Skeletal muscle satellite cell (primary cell): ENCODE results near the gene MLLT10.

ENCODE experiments used
- H3K27me3 ChIP-seq: 2 replicates; pipeline ENCODE4 v1.7.0; 2013; ENCODE audit warnings: low read length; ENCODE audit not compliant: control insufficient read depth, insufficient read depth
- H3K36me3 ChIP-seq: 2 replicates; pipeline ENCODE4 v1.7.0; 2013; ENCODE audit warnings: mild to moderate bottlenecking, control low read depth, low read length; ENCODE audit not compliant: insufficient read depth
- H3K4me1 ChIP-seq: 2 replicates; pipeline ENCODE4 v1.7.0; 2013; ENCODE audit warnings: low read length; ENCODE audit not compliant: control insufficient read depth, insufficient read depth
- H3K4me2 ChIP-seq: 2 replicates; pipeline ENCODE4 v1.7.0; 2013; ENCODE audit warnings: mild to moderate bottlenecking, low read length
- H3K4me3 ChIP-seq: 2 replicates; pipeline ENCODE4 v1.7.0; 2013; ENCODE audit warnings: low read length
- H3K9ac ChIP-seq: 2 replicates; pipeline ENCODE4 v1.7.0; 2013; ENCODE audit warnings: mild to moderate bottlenecking, low read depth, low read length, moderate library complexity
- H3K9me3 ChIP-seq: replicated peaks from 2 replicates; pipeline ENCODE4 v1.7.0; 2013; ENCODE audit warnings: mild to moderate bottlenecking, control low read depth, low read length

Gene MLLT10

DNA sequence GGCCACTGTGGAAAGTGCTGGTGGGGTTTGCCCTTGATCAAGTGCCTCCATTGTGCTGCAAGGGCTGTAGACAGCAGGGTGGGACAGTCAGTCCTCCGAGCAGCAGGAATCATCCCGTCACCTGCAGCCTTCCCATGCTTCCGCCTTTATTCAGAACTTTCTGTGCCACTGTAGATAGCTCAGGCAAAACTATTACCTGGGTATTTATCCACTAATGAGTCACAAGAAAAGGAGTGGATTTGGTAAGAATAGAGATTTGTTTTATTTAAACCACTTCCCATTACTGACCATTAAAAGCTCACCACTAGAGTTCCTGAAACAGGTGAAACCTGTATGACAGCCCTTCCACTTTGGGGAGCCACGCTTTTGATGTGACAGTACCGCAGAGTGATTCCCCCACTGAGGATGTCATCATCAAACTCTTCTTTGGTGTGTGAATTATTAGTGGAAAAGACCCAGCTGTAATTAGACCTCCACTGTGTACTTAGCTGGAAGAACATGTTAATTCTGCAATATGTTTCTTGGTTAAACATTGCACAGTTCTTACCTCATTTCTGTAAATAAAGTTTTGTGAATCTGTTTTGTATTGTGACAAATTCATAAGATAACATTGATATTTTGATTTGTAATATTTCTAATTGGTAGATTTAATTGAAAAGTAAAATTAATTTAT, 208.8 kb downstream of the MLLT10 start:
- Histone ChIP-seq H3K9me3 (no peaks in the 10 kb centered on the region), H3K27me3 (no peaks in the 10 kb centered on the region), H3K36me3 (peaks cover 56% of the 10 kb centered on the region), H3K4me3 (no peak overlapping the region), H3K4me1 (no peaks in the 10 kb centered on the region), H3K4me2 (no peak overlapping the region), H3K9ac (no peak overlapping the region)

GRCh38 chr10:21744223-21744622, 210.2 kb downstream of the MLLT10 start:
- no peak overlapping the region for H3K4me3 ChIP-seq
- no peaks in the 10 kb centered on the region for H3K4me1 ChIP-seq
- no peak overlapping the region for H3K4me2 ChIP-seq
- H3K36me3 ChIP-seq, result peaks cover 52% of the 10 kb centered on the region
- no peaks in the 10 kb centered on the region for H3K9me3 ChIP-seq
- no peaks in the 10 kb centered on the region for H3K27me3 ChIP-seq
- no peak overlapping the region for H3K9ac ChIP-seq

DNA sequence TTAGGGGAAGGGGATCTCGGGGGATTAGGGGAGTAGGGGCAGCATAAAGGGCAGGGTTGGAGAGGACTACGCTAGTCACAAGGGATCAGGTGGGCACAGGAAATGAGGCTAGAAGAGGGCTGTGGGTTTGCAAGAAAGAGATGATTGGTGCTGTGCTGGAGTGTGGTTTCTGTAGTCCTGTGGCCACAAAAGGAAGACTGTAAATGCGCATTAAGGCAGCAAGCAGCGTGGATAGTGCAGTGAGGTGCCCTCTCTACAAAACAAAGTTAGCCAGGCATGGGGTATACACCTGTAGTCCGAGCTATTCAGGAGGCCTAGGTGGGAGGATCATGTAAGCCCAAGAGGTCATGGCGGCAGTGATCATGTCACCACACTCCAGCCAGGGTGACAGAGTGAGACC, 212.1 kb downstream of the MLLT10 start:
- H3K27me3 ChIP-seq, result no peaks in the 10 kb centered on the region
- no peaks in the 10 kb centered on the region for H3K9me3 ChIP-seq
- H3K36me3 ChIP-seq, result peaks cover 34% of the 10 kb centered on the region
- H3K4me3 ChIP-seq, result no peak overlapping the region
- H3K4me2 ChIP-seq, result no peak overlapping the region
- no peaks in the 10 kb centered on the region for H3K4me1 ChIP-seq
- H3K9ac ChIP-seq, result no peak overlapping the region

DNA sequence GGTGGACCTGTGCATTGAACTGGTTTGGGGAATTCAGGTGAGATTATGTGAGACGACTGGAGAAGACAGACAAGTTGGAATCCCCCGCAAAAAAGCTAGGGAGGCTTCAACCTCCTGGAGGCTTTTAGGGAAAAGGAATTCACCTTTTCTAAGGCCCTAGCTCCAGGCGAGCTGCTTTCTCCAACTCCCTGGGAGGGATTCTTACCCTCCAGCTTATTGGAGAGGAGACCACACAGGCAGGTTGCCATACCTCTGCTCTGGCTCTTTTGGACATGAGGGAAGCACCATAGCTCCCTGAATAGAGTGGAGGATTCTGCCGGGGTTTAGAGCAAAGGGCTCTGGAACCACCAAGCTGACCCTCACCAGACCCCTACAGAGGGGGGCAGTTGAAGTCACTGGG, 213.8 kb downstream of the MLLT10 start:
- Histone ChIP-seq H3K9me3 (no peaks in the 10 kb centered on the region), H3K27me3 (no peaks in the 10 kb centered on the region), H3K4me3 (no peak overlapping the region), H3K36me3 (peaks cover 22% of the 10 kb centered on the region), H3K4me1 (no peaks in the 10 kb centered on the region), H3K4me2 (no peak overlapping the region), H3K9ac (no peak overlapping the region)

- H3K4me2 ChIP-seq, result no peak overlapping the region
- H3K27me3 ChIP-seq, result no peaks in the 10 kb centered on the region
- H3K4me1 ChIP-seq, result no peaks in the 10 kb centered on the region
Observed at GRCh38 chr10:21749788-21750187, 215.8 kb downstream of the MLLT10 start.

DNA sequence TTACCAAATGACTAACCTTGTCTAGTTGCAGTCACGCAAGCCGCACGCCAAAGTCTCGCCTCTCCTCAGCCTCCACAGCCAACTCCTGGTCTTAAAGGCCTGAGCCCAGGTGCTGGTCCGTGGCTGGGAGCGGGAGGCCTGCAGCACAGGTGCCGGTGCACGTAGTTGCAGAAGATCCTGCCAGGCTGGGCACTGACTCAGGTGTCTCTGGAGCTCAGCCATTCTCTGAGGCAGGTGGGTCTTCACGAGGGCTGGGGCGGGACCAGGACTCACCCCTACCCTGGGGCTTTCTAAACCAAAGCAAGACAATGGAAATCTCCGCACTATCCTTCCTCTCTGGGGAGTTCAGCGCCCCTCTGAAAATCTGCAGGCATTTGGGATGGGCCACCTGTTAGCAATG, 216.4 kb downstream of the MLLT10 start:
- Histone ChIP-seq H3K4me2 (no peak overlapping the region), H3K4me1 (no peaks in the 10 kb centered on the region), H3K27me3 (no peaks in the 10 kb centered on the region), H3K4me3 (no peak overlapping the region), H3K9ac (no peak overlapping the region), H3K36me3 (no peaks in the 10 kb centered on the region), H3K9me3 (no peaks in the 10 kb centered on the region)

More at GRCh38 chr10:21749788-21750187, 215.8 kb downstream of the MLLT10 start:
- Histone ChIP-seq H3K4me3 (no peak overlapping the region), H3K9me3 (no peaks in the 10 kb centered on the region), H3K36me3 (peaks cover 6% of the 10 kb centered on the region), H3K9ac (no peak overlapping the region)

- no peak overlapping the region for H3K4me2 ChIP-seq
- no peaks in the 10 kb centered on the region for H3K4me1 ChIP-seq
- H3K36me3 ChIP-seq, result no peaks in the 10 kb centered on the region
- no peaks in the 10 kb centered on the region for H3K27me3 ChIP-seq
- H3K4me3 ChIP-seq, result no peak overlapping the region
- no peak overlapping the region for H3K9ac ChIP-seq
- no peaks in the 10 kb centered on the region for H3K9me3 ChIP-seq
Observed at GRCh38 chr10:21751341-21752310, 217.6 kb downstream of the MLLT10 start.

GRCh38 chr10:21753497-21754270, 219.7 kb downstream of the MLLT10 start:
- Histone ChIP-seq H3K4me3 (no peak overlapping the region), H3K36me3 (no peaks in the 10 kb centered on the region), H3K4me1 (no peaks in the 10 kb centered on the region), H3K4me2 (no peak overlapping the region), H3K9ac (no peak overlapping the region), H3K27me3 (no peaks in the 10 kb centered on the region), H3K9me3 (no peaks in the 10 kb centered on the region)

DNA sequence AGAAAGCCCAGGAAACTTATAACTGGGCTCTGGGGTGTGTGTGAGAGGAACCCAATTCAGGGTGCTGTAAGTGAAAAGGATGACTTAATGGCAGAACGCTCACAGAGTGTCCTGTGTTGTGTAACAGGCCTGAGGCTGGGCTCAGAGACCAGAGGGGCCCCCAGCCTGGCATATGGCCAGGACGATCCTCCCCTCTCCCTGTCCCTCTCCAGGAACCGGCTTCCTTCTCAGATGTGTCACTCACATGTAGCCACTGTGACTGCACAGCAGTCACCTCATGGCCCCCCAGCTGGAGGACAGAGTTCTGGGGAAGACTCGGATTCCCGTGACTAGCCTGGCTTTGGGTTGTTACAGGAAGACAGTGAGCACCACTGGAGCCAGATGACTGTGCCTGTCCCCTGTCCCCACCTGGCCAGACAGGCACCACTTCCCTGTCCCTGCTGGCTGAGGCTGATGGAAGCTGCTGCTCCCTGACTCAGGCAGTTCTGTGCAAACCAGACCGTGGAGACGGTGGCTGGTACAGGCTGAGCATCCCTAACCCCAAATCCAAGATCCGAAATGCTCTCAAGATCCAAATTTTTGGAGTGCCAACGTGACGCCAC, 220.5 kb downstream of the MLLT10 start:
- Histone ChIP-seq H3K36me3 (no peaks in the 10 kb centered on the region), H3K9ac (no peak overlapping the region), H3K4me3 (no peak overlapping the region), H3K9me3 (no peaks in the 10 kb centered on the region), H3K4me1 (no peaks in the 10 kb centered on the region), H3K27me3 (no peaks in the 10 kb centered on the region), H3K4me2 (no peak overlapping the region)

GRCh38 chr10:21756707-21757106, 222.7 kb downstream of the MLLT10 start:
- H3K4me2 ChIP-seq, result no peak overlapping the region
- H3K27me3 ChIP-seq, result no peaks in the 10 kb centered on the region
- no peaks in the 10 kb centered on the region for H3K36me3 ChIP-seq
- H3K9ac ChIP-seq, result no peak overlapping the region
- no peaks in the 10 kb centered on the region for H3K4me1 ChIP-seq
- H3K4me3 ChIP-seq, result no peak overlapping the region
- H3K9me3 ChIP-seq, result no peaks in the 10 kb centered on the region
